IMR-90 (cell line): Measurements from ENCODE around the gene MYO5A. TPM values are rescaled to one million over a fixed set of nuclear protein-coding genes. Genes with fewer than 3 reads are reported as not detected.
A peak's percentile ranks its signal among the peaks of the same experiment; 100 is the strongest.

ENCODE experiments used
- ATAC-seq: fragments of 200-7000 bp; cut with Tn5 transposase; 2 replicates; pipeline ENCODE4 v1.9.1; 2020; ENCODE audit warnings: low read depth, mild to moderate bottlenecking, moderate library complexity
- BruUV-seq: library from RNA; stranded (reverse); fragments of 400-500 nt; replicated peaks from 2 replicates; lab custom pipeline; 2021; lab: Mats Ljungman, UMichigan
- CTCF ChIA-PET: fragments of 300-600 bp; formaldehyde crosslinking; extraction: SDS; loops from one replicate; lab custom pipeline; 2021; ENCODE audit warnings: antibody characterized with exemption; lab: Yijun Ruan, JAX
- POLR2A ChIA-PET: fragments of 300-600 bp; sonication (Branson Sonifier 250); formaldehyde crosslinking; loops from one replicate; lab custom pipeline; 2022; ENCODE audit warnings: antibody characterized with exemption; ENCODE audit not compliant: unreplicated experiment; lab: Charles Lee
- DNase-seq: peaks from one replicate; pipeline ENCODE4 v3.0.0; 2013
- H2AFZ ChIP-seq: replicated peaks from 2 replicates; pipeline ENCODE3; 2013; ENCODE audit warnings: low read length, mild to moderate bottlenecking; ENCODE audit not compliant: poor library complexity
- H2AK5ac ChIP-seq: 2 replicates; pipeline ENCODE4 v1.6.1; 2013; ENCODE audit warnings: low read depth, low read length, inconsistent platforms
- H2AK9ac ChIP-seq: replicated peaks from 2 replicates; pipeline ENCODE3; 2013; ENCODE audit warnings: mild to moderate bottlenecking, low read depth, low read length, moderate library complexity; ENCODE audit not compliant: poor library complexity
- H2BK120ac ChIP-seq: 2 replicates; pipeline ENCODE4 v1.6.1; 2013; ENCODE audit warnings: low read depth, low read length, inconsistent platforms
- H2BK15ac ChIP-seq: 3 replicates; pipeline ENCODE4 v1.6.1; 2013; ENCODE audit warnings: low read depth, low read length, inconsistent platforms
- H2BK20ac ChIP-seq: 2 replicates; pipeline ENCODE4 v1.6.1; 2013; ENCODE audit warnings: low read depth, mild to moderate bottlenecking, inconsistent platforms, low read length, moderate library complexity
- H2BK5ac ChIP-seq: 2 replicates; pipeline ENCODE4 v1.6.1; 2013; ENCODE audit warnings: mild to moderate bottlenecking, low read depth, low read length, inconsistent platforms; ENCODE audit not compliant: poor library complexity, severe bottlenecking
- H3K14ac ChIP-seq: replicated peaks from 2 replicates; pipeline ENCODE4 v1.6.1; 2013; ENCODE audit warnings: low read depth, low read length, inconsistent platforms
- H3K18ac ChIP-seq: 2 replicates; pipeline ENCODE4 v1.6.1; 2013; ENCODE audit warnings: low read depth, low read length, control low read depth
- H3K23ac ChIP-seq: 2 replicates; pipeline ENCODE4 v1.6.1; 2013; ENCODE audit warnings: low read depth, low read length, inconsistent platforms
- H3K27ac ChIP-seq: 2 replicates; pipeline ENCODE4 v1.5.1; 2013; ENCODE audit warnings: mild to moderate bottlenecking, control low read depth, low read length; ENCODE audit not compliant: insufficient read depth
- H3K27me3 ChIP-seq: 2 replicates; pipeline ENCODE4 v1.6.1; 2013; ENCODE audit warnings: low read length; ENCODE audit not compliant: control insufficient read depth, insufficient read depth
- H3K36me3 ChIP-seq: 2 replicates; pipeline ENCODE4 v1.6.1; 2013; ENCODE audit warnings: low read length, mixed read lengths; ENCODE audit not compliant: control insufficient read depth, insufficient read depth
- H3K4ac ChIP-seq: 2 replicates; pipeline ENCODE4 v1.6.1; 2013; ENCODE audit warnings: low read depth, low read length, inconsistent platforms
- H3K4me1 ChIP-seq: 2 replicates; pipeline ENCODE4 v1.6.1; 2013; ENCODE audit warnings: low read length, mixed read lengths; ENCODE audit not compliant: control insufficient read depth, insufficient read depth
- H3K4me2 ChIP-seq: 2 replicates; pipeline ENCODE4 v1.6.1; 2013; ENCODE audit warnings: low read depth, mild to moderate bottlenecking, control low read depth, low read length, moderate library complexity
- H3K4me3 ChIP-seq: 2 replicates; pipeline ENCODE4 v1.5.1; 2013; ENCODE audit warnings: low read depth, mild to moderate bottlenecking, control low read depth, low read length, moderate library complexity; ENCODE audit not compliant: insufficient read depth
- H3K56ac ChIP-seq: 2 replicates; pipeline ENCODE4 v1.6.1; 2013; ENCODE audit warnings: low read length, inconsistent platforms; ENCODE audit not compliant: insufficient read depth; ENCODE audit errors: extremely low read depth
- H3K79me1 ChIP-seq, 2 experiments: 2 replicates each; pipeline ENCODE4 v1.6.1; 2013; ENCODE audit warnings: low read length in 2 of 2, inconsistent platforms in 1 of 2, low read depth in 1 of 2
- H3K9ac ChIP-seq: 2 replicates; pipeline ENCODE4 v1.6.1; 2013; ENCODE audit warnings: low read depth, low read length, control low read depth
- H3K9me1 ChIP-seq: 2 replicates; pipeline ENCODE4 v1.6.1; 2013; ENCODE audit warnings: low read length, inconsistent platforms; ENCODE audit not compliant: insufficient read depth
- H3K9me3 ChIP-seq: 2 replicates; pipeline ENCODE4 v1.6.1; 2013; ENCODE audit warnings: low read length; ENCODE audit not compliant: control insufficient read depth, insufficient read depth
- H4K20me1 ChIP-seq: 2 replicates; pipeline ENCODE4 v1.6.1; 2013; ENCODE audit warnings: low read length, inconsistent platforms; ENCODE audit not compliant: insufficient read depth
- H4K5ac ChIP-seq: 2 replicates; pipeline ENCODE4 v1.6.1; 2013; ENCODE audit warnings: mild to moderate bottlenecking, low read depth, low read length, control low read depth
- H4K8ac ChIP-seq, 2 experiments: 2 replicates each; pipeline ENCODE4 v1.6.1; 2013; ENCODE audit warnings: low read depth in 2 of 2, low read length in 2 of 2, control low read depth in 1 of 2, inconsistent platforms in 1 of 2
- H4K91ac ChIP-seq: 2 replicates; pipeline ENCODE4 v1.6.1; 2013; ENCODE audit warnings: low read depth, low read length, inconsistent platforms; ENCODE audit not compliant: insufficient read depth
- CTCF ChIP-seq: conservative IDR thresholded peaks from 2 replicates; pipeline ENCODE4 v1.5.1; 2012; ENCODE audit warnings: mild to moderate bottlenecking, low read depth, low read length, improper control_type of control experiment
- NFE2L2 ChIP-seq: fragments of 150-350 bp; IDR thresholded peaks from 2 replicates; pipeline ENCODE4 v1.6.1; 2016; ENCODE audit warnings: low read depth, mild to moderate bottlenecking, low read length
- RAD21 ChIP-seq: IDR thresholded peaks from 2 replicates; pipeline ENCODE4 v1.6.1; 2012; ENCODE audit warnings: low read length, improper control_type of control experiment
- RCOR1 ChIP-seq: IDR thresholded peaks from 2 replicates; pipeline ENCODE4 v1.6.1; 2012; ENCODE audit warnings: mild to moderate bottlenecking, low read length, improper control_type of control experiment; ENCODE audit not compliant: insufficient replicate concordance
- WGBS, 2 experiments: methylation state at CpG; one replicate each; pipeline versions ENCODE4 v1.1.5 to v1.1.7; 2013; ENCODE audit warnings: missing lambda C conversion rate in 2 of 2; ENCODE audit not compliant: insufficient read length in 1 of 2; ENCODE audit errors: extremely low coverage in 2 of 2; 5-methylcytosine and 5-hydroxymethylcytosine counted together
- dilution Hi-C: fragments of 300-500 bp; cut with HindIII; formaldehyde crosslinking; loops from one replicate; pipeline ENCODE4 v1.14.3; 2018; ENCODE audit warnings: low sequenced_read_pairs; ENCODE audit not compliant: unreplicated experiment
- in situ Hi-C: fragments of 300-500 bp; cut with MboI; formaldehyde crosslinking; loops from 3 replicates; pipeline ENCODE4 v1.14.3; 2019; ENCODE audit warnings: low sequenced_read_pairs, inconsistent platforms, mixed read lengths
- intact Hi-C: fragments of 100-400 bp; cut with micrococcal nuclease; formaldehyde crosslinking; loops from 2 replicates; pipeline ENCODE4 v1.10.0; 2022
- polyA plus RNA-seq, 3 experiments: library from polyadenylated mRNA; depleted of rRNA; stranded (reverse); fragments of >200 nt; gene quantifications; 2 replicates each; pipeline ENCODE4 v1.2.3, GENCODE V29; 2012; ENCODE audit warnings: low replicate concordance in 1 of 3
- total RNA-seq: library from RNA; depleted of rRNA; stranded (reverse); fragments of >200 nt; gene quantifications from 2 replicates; pipeline ENCODE4 v1.2.3, GENCODE V29; 2012

MYO5A gene
- total and polyA plus RNA-seq, 2 of the 4 experiments (the other 2 are of a cell fraction) = 19.4 to 69.2 TPM

GRCh38 chr15:52349052-52349700 is 179.5 kb downstream of the MYO5A start:
- CTCF ChIA-PET = interaction anchor here (0.5 to 0.8 kb wide), 4 partner anchors 9 to 92 kb away, joined by 3 to 7 read pairs (median 4); no protein-coding TSS in a partner anchor
- Histone ChIP-seq H3K4me2 (no peak overlapping the region), H2BK120ac (peak overlapping the region; percentile 50), H4K20me1 (no peaks in the 10 kb centered on the region), H2AK5ac (peak overlapping the region; percentile 7; the same call in 1 of the 2 replicates), H3K9me3 (no peaks in the 10 kb centered on the region), H2AFZ (peak overlapping the region; percentile 56), H3K4ac (peak overlapping the region; percentile 73), H2BK5ac (no peak overlapping the region), H3K4me1 (peaks cover 4% of the 10 kb centered on the region), H3K9ac (no peak overlapping the region), H3K56ac (no peak overlapping the region), H2BK20ac (peak overlapping the region; percentile 16; the same call in 1 of the 2 replicates), H3K27ac (no peak overlapping the region; the same call in 1 of the 2 replicates), H3K27me3 (no peaks in the 10 kb centered on the region), H2BK15ac (peak overlapping the region; percentile 48; the same call in 1 of the 3 replicates), H3K14ac (peak overlapping the region; percentile 39), H4K8ac (peak overlapping the region in 1 of 2 experiments; percentile 52; a peak in 2 of 4 replicates), H3K79me1 (no peaks in the 10 kb centered on the region), H3K18ac (0 out of 2 replicates have a peak overlapping the region, but pooled peaks have one; percentile 7), H3K23ac (peak overlapping the region; percentile 68), H3K9me1 (peaks cover 9% of the 10 kb centered on the region), H4K91ac (peak overlapping the region; percentile 28; the same call in 1 of the 2 replicates), H3K4me3 (no peak overlapping the region), H4K5ac (no peak overlapping the region), H2AK9ac (no peak overlapping the region), H3K36me3 (peaks cover 13% of the 10 kb centered on the region)
- BruUV-seq = no TSS peak
- in situ Hi-C loops = no loop called here
- dilution Hi-C loops = no loop called here
- intact Hi-C loops = no loop called here
- no peak for TF ChIP-seq RCOR1
- TF ChIP-seq RAD21 = peak; percentile 8; the same call in 1 of the 2 replicates
- no peak for TF ChIP-seq NFE2L2
- 0 out of 2 replicates have a peak, but pooled peaks have one; percentile 6 for TF ChIP-seq CTCF
- no CpG with 5 or more reads among the region's 6 CpGs for WGBS, 2 experiments
- DNase-seq (peak; percentile 37), ATAC-seq (peak; percentile 88)
- POLR2A ChIA-PET = no interaction called here
